ENCODE measurements around the gene ZNF71.

Gene ZNF71

GRCh38 chr19:56661248-56661647, 66.1 kb downstream of the ZNF71 start:
- Histone ChIP-seq H3K27ac (ENCODE audit: low read depth, low read length) (no peak overlapping the region), H3K27me3 (ENCODE audit: control insufficient read depth, low read length) (no peaks in the 10 kb centered on the region), H3K4me3 (ENCODE audit: low read length) (no peak overlapping the region), H3K36me3 (ENCODE audit: control insufficient read depth, low read length) (no peaks in the 10 kb centered on the region), H3K4me1 (ENCODE audit: control insufficient read depth, low read length) (no peaks in the 10 kb centered on the region), H3K79me2 (ENCODE audit: control insufficient read depth, low read length) (no peaks in the 10 kb centered on the region), H3K4me2 (ENCODE audit: low read length) (no peak overlapping the region), H3K9me2 (replicated peaks; ENCODE audit: control insufficient read depth, low read length) (no peaks in the 10 kb centered on the region), H4K20me1 (ENCODE audit: control insufficient read depth, insufficient read depth, low read depth, low read length) (no peaks in the 10 kb centered on the region), H3K9me3 (ENCODE audit: control insufficient read depth, insufficient read depth, low read length) (peaks cover 22% of the 10 kb centered on the region; the same call in 1 of the 2 replicates), H3F3A (ENCODE audit: control insufficient read depth, insufficient read depth) (no peaks in the 10 kb centered on the region)
- TF ChIP-seq EZH2phosphoT487 (IDR thresholded peaks at IDR 0.05; ENCODE audit: borderline replicate concordance, low read length) (no peak), CTCF (IDR thresholded peaks at IDR 0.05; ENCODE audit: low read depth, low read length, poor library complexity, severe bottlenecking) (no peak)

- Histone ChIP-seq H4K20me1 (ENCODE audit: control insufficient read depth, insufficient read depth, low read depth, low read length) (no peaks in the 10 kb centered on the region), H3K27ac (ENCODE audit: low read depth, low read length) (no peak overlapping the region), H3K9me3 (ENCODE audit: control insufficient read depth, insufficient read depth, low read length) (peaks cover 22% of the 10 kb centered on the region; the same call in 1 of the 2 replicates), H3K27me3 (ENCODE audit: control insufficient read depth, low read length) (no peaks in the 10 kb centered on the region), H3F3A (ENCODE audit: control insufficient read depth, insufficient read depth) (no peaks in the 10 kb centered on the region), H3K4me2 (ENCODE audit: low read length) (no peak overlapping the region), H3K79me2 (ENCODE audit: control insufficient read depth, low read length) (no peaks in the 10 kb centered on the region), H3K9me2 (replicated peaks; ENCODE audit: control insufficient read depth, low read length) (no peaks in the 10 kb centered on the region), H3K4me3 (ENCODE audit: low read length) (no peak overlapping the region), H3K4me1 (ENCODE audit: control insufficient read depth, low read length) (no peaks in the 10 kb centered on the region), H3K36me3 (ENCODE audit: control insufficient read depth, low read length) (no peaks in the 10 kb centered on the region)
- TF ChIP-seq CTCF (IDR thresholded peaks at IDR 0.05; ENCODE audit: low read depth, low read length, poor library complexity, severe bottlenecking) (no peak), EZH2phosphoT487 (IDR thresholded peaks at IDR 0.05; ENCODE audit: borderline replicate concordance, low read length) (no peak)
Measured at GRCh38 chr19:56663931-56664500, 68.9 kb downstream of the ZNF71 start.

- Histone ChIP-seq H3K9me2 (replicated peaks; ENCODE audit: control insufficient read depth, low read length) (no peaks in the 10 kb centered on the region), H3K4me3 (ENCODE audit: low read length) (no peak overlapping the region), H3K9me3 (ENCODE audit: control insufficient read depth, insufficient read depth, low read length) (peaks cover 19% of the 10 kb centered on the region; the same call in 1 of the 2 replicates), H3K27me3 (ENCODE audit: control insufficient read depth, low read length) (no peaks in the 10 kb centered on the region), H3K36me3 (ENCODE audit: control insufficient read depth, low read length) (no peaks in the 10 kb centered on the region), H3K4me1 (ENCODE audit: control insufficient read depth, low read length) (no peaks in the 10 kb centered on the region), H3K27ac (ENCODE audit: low read depth, low read length) (no peak overlapping the region), H3F3A (ENCODE audit: control insufficient read depth, insufficient read depth) (no peaks in the 10 kb centered on the region), H4K20me1 (ENCODE audit: control insufficient read depth, insufficient read depth, low read depth, low read length) (no peaks in the 10 kb centered on the region), H3K4me2 (ENCODE audit: low read length) (no peak overlapping the region), H3K79me2 (ENCODE audit: control insufficient read depth, low read length) (no peaks in the 10 kb centered on the region)
- TF ChIP-seq CTCF (IDR thresholded peaks at IDR 0.05; ENCODE audit: low read depth, low read length, poor library complexity, severe bottlenecking) (no peak), EZH2phosphoT487 (IDR thresholded peaks at IDR 0.05; ENCODE audit: borderline replicate concordance, low read length) (no peak)
Measured at GRCh38 chr19:56664511-56664910, 69.4 kb downstream of the ZNF71 start.

Data from DOHH2 (cell line).